Pancreas (tissue), 10 donors: ENCODE results near the gene ENTPD7. TPM values are rescaled to one million over a fixed set of nuclear protein-coding genes. Genes with fewer than 3 reads are reported as not detected.
"Not testable (repeated sequence)": the region's sequence is repeated elsewhere in the genome, so short reads cannot be mapped to it uniquely, and the experiment has no call there.

Experiments
- ATAC-seq, 4 donors: fragments of 200-7000 bp; cut with Tn5 transposase; one replicate each; pipeline versions ENCODE4 v1.8.0 to v1.9.1; 2020; ENCODE audit warnings: mild to moderate bottlenecking in 4 of 4, moderate library complexity in 4 of 4
- DNase-seq, 6 donors: peaks; one replicate each; pipeline ENCODE4 v3.0.0-alpha.2; 2020
- FAIRE-seq: peaks from 2 replicates; lab custom pipeline; 2012; peaks lifted over from hg19 to GRCh38; lab: Jason Lieb, UNC
- H3K27ac ChIP-seq, 4 donors: fragments of 200-600 bp; sonication (generic); 1 replicate in 3 of 4; 2 replicates in 1 of 4; pipeline versions ENCODE4 v1.5.0 to v1.8.0; 2020
- H3K27me3 ChIP-seq, 4 donors: fragments of 200-600 bp; one replicate each; pipeline ENCODE4 v1.8.0; 2021
- H3K36me3 ChIP-seq, 3 donors: fragments of 200-600 bp; sonication (generic) in 1 of 3; one replicate each; pipeline versions ENCODE4 v1.5.0 to v1.8.0; 2020 to 2021
- H3K4me1 ChIP-seq, 3 donors: fragments of 200-600 bp; one replicate each; pipeline ENCODE4 v1.8.0; 2021
- H3K4me3 ChIP-seq, 4 donors: fragments of 200-600 bp; sonication (generic) in 2 of 4; one replicate each; pipeline versions ENCODE4 v1.5.0 to v1.8.0; 2020 to 2021
- H3K9me3 ChIP-seq, 4 donors: fragments of 200-600 bp; one replicate each; pipeline ENCODE4 v1.8.0; 2021
- WGBS, 2 donors: extraction: QIAGEN DNeasy Blood & Tissue Kit; methylation state at CpG; one replicate each; pipeline ENCODE4 v1.1.7; 2013; 5-methylcytosine and 5-hydroxymethylcytosine counted together
- intact Hi-C, 3 donors: fragments of 100-400 bp; cut with DNase I; formaldehyde crosslinking; loops; one replicate each; pipeline versions ENCODE4 v1.11.1 to v1.14.2; 2022
- polyA plus RNA-seq, 2 donors: library from polyadenylated mRNA; stranded (reverse); fragments of 200-250 nt; gene quantifications; one replicate each; pipeline ENCODE4 v1.2.3, GENCODE V29; 2013
- total RNA-seq, 6 donors: library from RNA; stranded (reverse); fragmentation: NEBNext Ultra II Directional in 4 of 6; extraction: Animal tissue kit (Norgen Biotek cat#: 25700) in 4 of 6; gene quantifications; one replicate each; pipeline versions ENCODE4 v1.2.1 to v1.2.4, GENCODE V29; 2021 to 2023
- TF ChIP-seq, protein P1 (sequence below), 4 donors: fragments of 200-600 bp; sonication (generic) in 3 of 4; IDR thresholded peaks; one replicate each; pipeline versions ENCODE4 v1.5.0 to v1.8.0; 2021; ENCODE audit warnings: antibody characterized with exemption in 4 of 4
- donor health status: healthy with polysubstance abuse.
- donor health status: DM: no; HTN: no; CAD: no; lungs with moderate emphysema.
- donor health status: DM: no; HTN: no; CAD: no.
- donor health status: control.
- donor health status: control.
- donor health status: Bipolar disorder and iron deficiency.
- donor health status: DM: yes; HTN: yes; CAD: no.
- donor health status: DM: no; HTN: no; CAD: no.
- donor health status: DM: no; HTN: no; CAD: no.
- donor health status: DM: yes; HTN: yes; CAD: no.

The ENTPD7 gene
- total and polyA plus RNA-seq, 8 donors = 1.8 to 19.8 (median 11.3) TPM

DNA sequence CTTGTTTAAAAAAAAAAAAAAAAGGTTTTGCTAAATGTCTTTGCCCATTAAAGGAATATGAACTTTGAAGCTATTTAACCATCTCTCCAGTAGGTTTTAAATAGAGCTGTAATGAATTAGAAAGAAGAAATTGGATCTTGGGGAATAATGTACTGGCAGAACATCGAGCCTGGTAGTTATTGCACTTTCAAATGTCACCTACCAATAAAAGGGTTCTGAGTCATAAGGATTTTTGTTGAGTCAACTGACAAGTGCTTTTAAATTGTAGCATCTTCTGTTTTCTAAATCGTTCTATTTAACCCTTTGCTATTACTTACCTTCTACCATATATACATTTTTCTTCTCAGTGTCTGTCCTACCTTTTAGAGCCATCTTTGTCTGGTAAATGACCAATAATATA lies 83.4 kb downstream of the ENTPD7 start:
- FAIRE-seq = no peak
- Histone ChIP-seq H3K27ac (no peak overlapping the region), H3K4me3 (no peak overlapping the region), H3K27me3 (no peaks in the 10 kb centered on the region), H3K9me3 (no peaks in the 10 kb centered on the region), H3K4me1 (no peaks in the 10 kb centered on the region), H3K36me3 (peaks cover 0 to 53% (median 33%) of the 10 kb centered on the region in 3 donors)
- no peak for ATAC-seq
- WGBS, 2 donors = 80 to 86% methylated on average over 2 of the region's 2 CpGs
- TF ChIP-seq, protein P1, sequence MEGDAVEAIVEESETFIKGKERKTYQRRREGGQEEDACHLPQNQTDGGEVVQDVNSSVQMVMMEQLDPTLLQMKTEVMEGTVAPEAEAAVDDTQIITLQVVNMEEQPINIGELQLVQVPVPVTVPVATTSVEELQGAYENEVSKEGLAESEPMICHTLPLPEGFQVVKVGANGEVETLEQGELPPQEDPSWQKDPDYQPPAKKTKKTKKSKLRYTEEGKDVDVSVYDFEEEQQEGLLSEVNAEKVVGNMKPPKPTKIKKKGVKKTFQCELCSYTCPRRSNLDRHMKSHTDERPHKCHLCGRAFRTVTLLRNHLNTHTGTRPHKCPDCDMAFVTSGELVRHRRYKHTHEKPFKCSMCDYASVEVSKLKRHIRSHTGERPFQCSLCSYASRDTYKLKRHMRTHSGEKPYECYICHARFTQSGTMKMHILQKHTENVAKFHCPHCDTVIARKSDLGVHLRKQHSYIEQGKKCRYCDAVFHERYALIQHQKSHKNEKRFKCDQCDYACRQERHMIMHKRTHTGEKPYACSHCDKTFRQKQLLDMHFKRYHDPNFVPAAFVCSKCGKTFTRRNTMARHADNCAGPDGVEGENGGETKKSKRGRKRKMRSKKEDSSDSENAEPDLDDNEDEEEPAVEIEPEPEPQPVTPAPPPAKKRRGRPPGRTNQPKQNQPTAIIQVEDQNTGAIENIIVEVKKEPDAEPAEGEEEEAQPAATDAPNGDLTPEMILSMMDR (IDR thresholded peaks at IDR 0.05) = no peak
- intact Hi-C loops = no loop called here
- DNase-seq = no peak

DNA sequence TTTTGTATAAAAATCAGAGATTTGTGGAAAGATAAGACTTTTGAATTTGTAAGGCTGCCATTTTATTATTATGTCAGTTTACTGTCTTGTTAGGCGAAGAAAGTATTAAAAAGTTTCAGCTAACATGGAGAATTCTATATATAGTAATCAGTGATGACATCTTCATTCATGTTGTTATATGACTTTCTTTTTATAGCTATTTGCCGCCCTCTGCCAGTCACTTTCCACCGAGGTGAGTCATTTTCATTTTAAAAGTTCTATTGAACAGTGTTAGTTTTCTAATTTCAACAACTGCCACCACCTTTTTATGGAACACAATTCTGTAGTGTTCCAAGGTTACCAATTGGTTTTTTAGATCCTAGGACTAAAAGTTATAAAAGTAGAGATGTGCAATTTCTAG lies 84.5 kb downstream of the ENTPD7 start:
- intact Hi-C loops = no loop called here
- no peak overlapping the region for H3K4me3 ChIP-seq
- H3K9me3 ChIP-seq = no peaks in the 10 kb centered on the region
- DNase-seq = no peak
- ATAC-seq = no peak
- WGBS, 2 donors = 88 to 89% methylated on average over 3 of the region's 3 CpGs
- H3K4me1 ChIP-seq = no peaks in the 10 kb centered on the region
- TF ChIP-seq, protein P1 (IDR thresholded peaks at IDR 0.05) = no peak
- FAIRE-seq = no peak
- no peaks in the 10 kb centered on the region for H3K27me3 ChIP-seq
- H3K36me3 ChIP-seq = peaks cover 0 to 56% (median 36%) of the 10 kb centered on the region in 3 donors
- no peak overlapping the region for H3K27ac ChIP-seq

DNA sequence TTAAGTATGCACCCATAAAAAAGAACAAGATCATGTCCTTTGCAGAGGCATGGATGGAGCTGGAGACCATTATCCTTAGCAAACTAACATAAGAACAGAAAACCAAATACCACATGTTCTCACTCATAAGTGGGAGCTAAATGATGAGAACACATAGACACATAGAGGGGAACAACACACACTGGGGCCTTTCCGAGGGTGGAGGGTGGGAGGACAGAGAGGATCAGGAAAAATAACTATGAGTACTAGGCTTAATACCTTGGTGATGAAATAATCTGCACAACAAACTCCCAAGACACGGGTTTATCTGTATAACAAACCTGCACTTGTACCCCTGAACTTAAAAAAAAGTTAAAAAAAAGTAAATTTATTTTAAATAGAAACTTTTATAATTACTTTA lies 86.9 kb downstream of the ENTPD7 start:
- H3K36me3 ChIP-seq = peaks cover 0 to 50% (median 23%) of the 10 kb centered on the region in 3 donors
- H3K27ac ChIP-seq, H3K4me1 ChIP-seq, FAIRE-seq, intact Hi-C loops, H3K9me3 ChIP-seq, DNase-seq, H3K4me3 ChIP-seq, ATAC-seq, H3K27me3 ChIP-seq: not testable (repeated sequence)
- 80 to 89% methylated on average over 2 of the region's 2 CpGs for WGBS, 2 donors

DNA sequence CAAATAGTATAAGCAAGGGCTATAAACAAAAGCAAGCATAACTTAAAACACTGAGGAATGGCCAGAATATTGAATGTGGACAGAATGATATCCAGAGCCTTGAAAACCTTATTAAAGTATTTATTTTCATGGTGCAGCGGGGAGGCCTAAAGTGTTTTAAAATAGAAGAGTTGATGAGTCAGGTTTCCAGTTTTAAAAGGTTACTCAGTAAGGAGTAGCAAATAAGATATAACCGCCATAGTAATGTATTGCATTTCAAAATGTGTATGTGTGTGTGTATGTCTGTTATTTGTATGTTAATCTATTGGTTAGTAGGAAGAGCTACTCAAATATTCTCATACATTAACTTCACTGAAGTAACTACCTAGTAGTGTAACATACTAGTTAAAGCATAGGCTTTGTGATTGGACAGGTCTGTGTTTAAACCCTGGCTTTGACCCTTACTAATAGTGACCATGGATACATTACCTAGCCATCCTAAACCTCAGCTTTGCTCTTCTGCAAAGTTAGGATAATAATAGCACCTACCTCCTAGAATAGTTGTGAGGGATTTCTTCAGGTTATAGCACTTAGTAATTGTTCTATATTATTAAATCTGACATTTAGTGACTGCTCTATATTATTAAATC lies 89.6 kb downstream of the ENTPD7 start:
- H3K36me3 ChIP-seq = peaks cover 0 to 42% (median 14%) of the 10 kb centered on the region in 3 donors
- intact Hi-C loops = no loop called here
- no peak for FAIRE-seq

DNA sequence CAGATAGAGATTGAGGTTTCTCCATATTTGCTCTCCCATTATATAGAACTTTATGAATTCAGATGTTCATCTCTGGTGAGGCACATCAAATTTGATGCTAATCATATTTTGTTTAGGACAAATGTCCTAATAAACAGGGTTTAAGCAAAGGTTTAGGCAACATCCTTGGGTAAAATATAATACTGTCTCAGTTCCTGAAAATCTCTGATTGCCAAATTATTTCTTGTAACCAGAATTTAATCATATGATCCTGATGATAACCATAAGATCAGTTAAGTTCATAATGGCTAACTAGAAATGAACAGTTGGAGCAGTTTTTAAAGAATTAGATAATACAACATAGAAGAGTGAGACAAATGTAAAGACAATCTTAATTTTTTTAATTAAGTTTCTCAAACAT lies 91.3 kb downstream of the ENTPD7 start:
- no peaks in the 10 kb centered on the region for H3K27me3 ChIP-seq
- H3K27ac ChIP-seq = no peak overlapping the region
- DNase-seq = no peak
- H3K4me1 ChIP-seq = no peaks in the 10 kb centered on the region
- no peak for ATAC-seq
- FAIRE-seq = no peak
- intact Hi-C loops = no loop called here
- peaks cover 0 to 49% (median 12%) of the 10 kb centered on the region in 3 donors for H3K36me3 ChIP-seq
- H3K4me3 ChIP-seq = no peak overlapping the region
- TF ChIP-seq, protein P1 (IDR thresholded peaks at IDR 0.05) = no peak
- H3K9me3 ChIP-seq = no peaks in the 10 kb centered on the region

More for the DNA sequence above, 89.6 kb downstream of the ENTPD7 start:
- no peaks in the 10 kb centered on the region for H3K9me3 ChIP-seq
- TF ChIP-seq, protein P1 (IDR thresholded peaks at IDR 0.05) = no peak
- ATAC-seq (no peak), DNase-seq (no peak)
- no peak overlapping the region for H3K4me3 ChIP-seq
- no peaks in the 10 kb centered on the region for H3K4me1 ChIP-seq
- no peaks in the 10 kb centered on the region for H3K27me3 ChIP-seq
- 88 to 94% methylated on average over 2 of the region's 2 CpGs for WGBS, 2 donors
- no peak overlapping the region for H3K27ac ChIP-seq
